HG03565 (cell line): Measurements from ENCODE around the gene PSMC4.

Experiments
- ATAC-seq: cut with Tn5 transposase; IDR thresholded peaks from one replicate; pipeline ENCODE4 v1.9.1; 2021; ENCODE audit warnings: mild to moderate bottlenecking, moderate library complexity; ENCODE audit not compliant: unreplicated experiment

Gene PSMC4

GRCh38 chr19:39970675-39971379 lies at the start of gene PSMC4:
PSMC4 (plus strand) TSS chr19:39971165; CDS start chr19:39971203, 38 bp downstream.
- ATAC-seq: peak; percentile 95

GRCh38 chr19:39923862-39924261 lies 47.1 kb upstream of the PSMC4 start:
- no peak for ATAC-seq

- ATAC-seq: no peak
These were observed 46.6 kb upstream of the PSMC4 start for GRCh38 chr19:39924389-39924788.

GRCh38 chr19:39924952-39925351 lies 46.0 kb upstream of the PSMC4 start:
- ATAC-seq: no peak

GRCh38 chr19:39926170-39926760 lies 44.7 kb upstream of the PSMC4 start:
- ATAC-seq: no peak

GRCh38 chr19:39927076-39927475 lies 43.9 kb upstream of the PSMC4 start:
- no peak for ATAC-seq

- ATAC-seq: no peak
These were observed 43.2 kb upstream of the PSMC4 start for GRCh38 chr19:39927524-39928356.

- no peak for ATAC-seq
These were observed 42.6 kb upstream of the PSMC4 start for GRCh38 chr19:39928357-39928725.

- no peak for ATAC-seq
These were observed 41.2 kb upstream of the PSMC4 start for GRCh38 chr19:39929750-39930149.

GRCh38 chr19:39934584-39935363 lies 36.2 kb upstream of the PSMC4 start, which contains the start of gene FCGBP:
FCGBP (minus strand) TSS chr19:39934634.
- ATAC-seq: no peak

- ATAC-seq: no peak
These were observed 35.7 kb upstream of the PSMC4 start for GRCh38 chr19:39935364-39935661.

GRCh38 chr19:39936020-39936419 lies 34.9 kb upstream of the PSMC4 start:
- ATAC-seq: no peak

- ATAC-seq: no peak
These were observed 34.3 kb upstream of the PSMC4 start for GRCh38 chr19:39936622-39937021.

- no peak for ATAC-seq
These were observed 33.8 kb upstream of the PSMC4 start for GRCh38 chr19:39937094-39937720.

- ATAC-seq: no peak
These were observed 33.2 kb upstream of the PSMC4 start for GRCh38 chr19:39937787-39938186.

GRCh38 chr19:39939556-39939955 lies 31.4 kb upstream of the PSMC4 start:
- no peak for ATAC-seq

- ATAC-seq: no peak
These were observed 30.6 kb upstream of the PSMC4 start for GRCh38 chr19:39940221-39940833.

- no peak for ATAC-seq
These were observed 29.8 kb upstream of the PSMC4 start for GRCh38 chr19:39941151-39941550.

- ATAC-seq: peak; percentile 65
These were observed 29.2 kb upstream of the PSMC4 start for GRCh38 chr19:39941615-39942365.

- no peak for ATAC-seq
These were observed 28.6 kb upstream of the PSMC4 start for GRCh38 chr19:39942366-39942730.
